CD14-positive monocyte (primary cell): ENCODE data around the gene CACNA2D1. TPM values are rescaled to one million over a fixed set of nuclear protein-coding genes. Genes with fewer than 3 reads are reported as not detected.

Experiments used
- DNase-seq, 3 donors: peaks; one replicate each; pipeline ENCODE4 v3.0.0-alpha.2; 2011 to 2022
- H2AFZ ChIP-seq: 2 replicates; pipeline ENCODE4 v1.6.0; 2012; ENCODE audit warnings: mild to moderate bottlenecking, low read depth, low read length, inconsistent platforms; ENCODE audit not compliant: insufficient read depth, poor library complexity, severe bottlenecking
- H3K27ac ChIP-seq, 2 donors: 1 replicate in 1 of 2; 2 replicates in 1 of 2; pipeline ENCODE4 v1.5.1; 2012 to 2013; ENCODE audit warnings: low read length in 2 of 2, control low read depth in 1 of 2, inconsistent platforms in 1 of 2, low read depth in 1 of 2, mild to moderate bottlenecking in 1 of 2
- H3K27me3 ChIP-seq, 2 donors: one replicate each; pipeline versions ENCODE4 v1.6.0 to v1.6.1; 2011 to 2013; ENCODE audit warnings: low read length in 2 of 2; ENCODE audit not compliant: control insufficient read depth in 2 of 2, insufficient read depth in 2 of 2
- H3K36me3 ChIP-seq, 2 donors: replicated peaks in 1 of 2; 1 replicate in 1 of 2; 2 replicates in 1 of 2; pipeline versions ENCODE4 v1.5.1 to v1.6.1; 2012 to 2013; ENCODE audit warnings: low read length in 2 of 2, control low read depth in 1 of 2, inconsistent platforms in 1 of 2, mild to moderate bottlenecking in 1 of 2; ENCODE audit not compliant: insufficient read depth in 2 of 2, control insufficient read depth in 1 of 2
- H3K4me1 ChIP-seq, 2 donors: 1 replicate in 1 of 2; 2 replicates in 1 of 2; pipeline versions ENCODE4 v1.5.1 to v1.6.1; 2012 to 2013; ENCODE audit warnings: low read length in 2 of 2, control low read depth in 1 of 2, inconsistent platforms in 1 of 2, mild to moderate bottlenecking in 1 of 2, moderate library complexity in 1 of 2; ENCODE audit not compliant: insufficient read depth in 2 of 2, control insufficient read depth in 1 of 2
- H3K4me2 ChIP-seq: replicated peaks from 2 replicates; pipeline ENCODE3; 2012; ENCODE audit warnings: low read length, moderate library complexity, mild to moderate bottlenecking; ENCODE audit not compliant: poor library complexity, severe bottlenecking; ENCODE audit errors: extremely low read depth
- H3K4me3 ChIP-seq, 3 experiments: fragments of 200-600 bp in 1 of 3; sonication (generic) in 1 of 3; replicated peaks in 1 of 3; 1 replicate in 2 of 3; 2 replicates in 1 of 3; pipeline ENCODE4 v1.5.1; 2011 to 2013; ENCODE audit warnings: low read length in 3 of 3, mild to moderate bottlenecking in 3 of 3, control low read depth in 2 of 3, low read depth in 2 of 3, inconsistent platforms in 1 of 3, moderate library complexity in 1 of 3
- H3K79me2 ChIP-seq: 2 replicates; pipeline ENCODE4 v1.6.0; 2012; ENCODE audit warnings: mild to moderate bottlenecking, control low read depth, inconsistent platforms, low read length, moderate library complexity; ENCODE audit not compliant: insufficient read depth
- H3K9ac ChIP-seq: 2 replicates; pipeline ENCODE4 v1.6.0; 2017; ENCODE audit warnings: low read length, mild to moderate bottlenecking; ENCODE audit not compliant: insufficient read depth, poor library complexity, severe bottlenecking
- H3K9me3 ChIP-seq, 2 donors: replicated peaks in 1 of 2; 1 replicate in 1 of 2; 2 replicates in 1 of 2; pipeline versions ENCODE4 v1.5.1 to v1.6.1; 2012 to 2013; ENCODE audit warnings: low read length in 2 of 2, control low read depth in 1 of 2; ENCODE audit not compliant: control insufficient read depth in 1 of 2, insufficient read depth in 1 of 2
- H4K20me1 ChIP-seq: 2 replicates; pipeline ENCODE4 v1.6.0; 2012; ENCODE audit warnings: mild to moderate bottlenecking, low read length, control low read depth, moderate library complexity; ENCODE audit not compliant: insufficient read depth
- H3K27ac Mint-ChIP-seq, 7 donors: one replicate each; pipeline ENCODE4 v1.8.0; 2020; ENCODE audit warnings: mild to moderate bottlenecking in 7 of 7, mixed read lengths in 7 of 7, moderate library complexity in 6 of 7, inconsistent platforms in 2 of 7
- H3K27me3 Mint-ChIP-seq, 3 donors: one replicate each; pipeline ENCODE4 v1.8.0; 2021 to 2022; ENCODE audit warnings: low read depth in 3 of 3, mild to moderate bottlenecking in 3 of 3, mixed read lengths in 3 of 3, moderate library complexity in 3 of 3, inconsistent platforms in 1 of 3
- H3K36me3 Mint-ChIP-seq, 2 donors: one replicate each; pipeline ENCODE4 v1.8.0; 2020; ENCODE audit warnings: mixed read lengths in 2 of 2, inconsistent platforms in 1 of 2, mild to moderate bottlenecking in 1 of 2
- H3K4me1 Mint-ChIP-seq: one replicate; pipeline ENCODE4 v1.8.0; 2020; ENCODE audit warnings: mild to moderate bottlenecking, mixed read lengths
- H3K4me3 Mint-ChIP-seq, 2 donors: one replicate each; pipeline ENCODE4 v1.8.0; 2020; ENCODE audit warnings: mild to moderate bottlenecking in 2 of 2, mixed read lengths in 2 of 2, moderate library complexity in 1 of 2
- H3K9me3 Mint-ChIP-seq, 7 donors: one replicate each; pipeline ENCODE4 v1.8.0; 2020 to 2022; ENCODE audit warnings: mixed read lengths in 7 of 7, mild to moderate bottlenecking in 6 of 7, moderate library complexity in 6 of 7, inconsistent platforms in 2 of 7
- WGBS: methylation state at CpG from one replicate; pipeline ENCODE4 v1.1.5; 2013; ENCODE audit warnings: missing lambda C conversion rate; ENCODE audit not compliant: insufficient coverage; 5-methylcytosine and 5-hydroxymethylcytosine counted together
- intact Hi-C, 2 donors: fragments of 100-400 bp; cut with micrococcal nuclease; formaldehyde crosslinking; loops; one replicate each; pipeline versions ENCODE4 v1.15.0 to v1.15.1; 2023
- polyA plus RNA-seq, 3 donors: library from polyadenylated mRNA; depleted of rRNA in 1 of 3; unstranded in 2 of 3; stranded (reverse) in 1 of 3; fragments of 300-500 nt in 2 of 3; fragments of >200 nt in 1 of 3; fragmentation: Illumina TruSeq in 2 of 3; gene quantifications; 1 replicate in 2 of 3; 2 replicates in 1 of 3; pipeline ENCODE4 v1.2.3, GENCODE V29; 2012 to 2021
- TF ChIP-seq, protein P1 (sequence below): fragments of 200-600 bp; IDR thresholded peaks from one replicate; pipeline ENCODE4 v1.8.0; 2022; ENCODE audit warnings: antibody characterized with exemption, mild to moderate bottlenecking

Gene CACNA2D1
- polyA plus RNA-seq, 3 donors: 0.02 TPM; not detected in 2

- H3K27ac Mint-ChIP-seq: no peak overlapping the region
- peaks cover 0 to 10% (median 3%) of the 10 kb centered on the region in 7 donors for H3K9me3 Mint-ChIP-seq
- peaks cover 0 to 22% of the 10 kb centered on the region in 2 donors for H3K9me3 ChIP-seq
- 3% methylated on average over 17 of the region's 22 CpGs for WGBS
- H3K4me3 Mint-ChIP-seq: peak overlapping the region; percentile 45 to 70
- no peaks in the 10 kb centered on the region for H4K20me1 ChIP-seq
- H3K79me2 ChIP-seq: no peaks in the 10 kb centered on the region
- DNase-seq: no peak
- no peak overlapping the region for H3K27ac ChIP-seq
- peaks cover 0 to 4% of the 10 kb centered on the region in 2 donors for H3K36me3 Mint-ChIP-seq
- peaks cover 38 to 60% (median 51%) of the 10 kb centered on the region in 3 donors for H3K27me3 Mint-ChIP-seq
- H3K9ac ChIP-seq: no peak overlapping the region
- peak overlapping the region in 1 of 3 experiments; percentile 54 for H3K4me3 ChIP-seq
- peaks cover 57 to 79% of the 10 kb centered on the region in 2 donors for H3K27me3 ChIP-seq
- peak overlapping the region; percentile 47 for H2AFZ ChIP-seq
- peaks cover 8% of the 10 kb centered on the region for H3K4me1 Mint-ChIP-seq
- intact Hi-C loops: no loop called here
- peaks cover 0 to 7% of the 10 kb centered on the region in 2 donors for H3K4me1 ChIP-seq
- peak overlapping the region; percentile 42 for H3K4me2 ChIP-seq
- H3K36me3 ChIP-seq: no peaks in the 10 kb centered on the region
- TF ChIP-seq, protein P1, sequence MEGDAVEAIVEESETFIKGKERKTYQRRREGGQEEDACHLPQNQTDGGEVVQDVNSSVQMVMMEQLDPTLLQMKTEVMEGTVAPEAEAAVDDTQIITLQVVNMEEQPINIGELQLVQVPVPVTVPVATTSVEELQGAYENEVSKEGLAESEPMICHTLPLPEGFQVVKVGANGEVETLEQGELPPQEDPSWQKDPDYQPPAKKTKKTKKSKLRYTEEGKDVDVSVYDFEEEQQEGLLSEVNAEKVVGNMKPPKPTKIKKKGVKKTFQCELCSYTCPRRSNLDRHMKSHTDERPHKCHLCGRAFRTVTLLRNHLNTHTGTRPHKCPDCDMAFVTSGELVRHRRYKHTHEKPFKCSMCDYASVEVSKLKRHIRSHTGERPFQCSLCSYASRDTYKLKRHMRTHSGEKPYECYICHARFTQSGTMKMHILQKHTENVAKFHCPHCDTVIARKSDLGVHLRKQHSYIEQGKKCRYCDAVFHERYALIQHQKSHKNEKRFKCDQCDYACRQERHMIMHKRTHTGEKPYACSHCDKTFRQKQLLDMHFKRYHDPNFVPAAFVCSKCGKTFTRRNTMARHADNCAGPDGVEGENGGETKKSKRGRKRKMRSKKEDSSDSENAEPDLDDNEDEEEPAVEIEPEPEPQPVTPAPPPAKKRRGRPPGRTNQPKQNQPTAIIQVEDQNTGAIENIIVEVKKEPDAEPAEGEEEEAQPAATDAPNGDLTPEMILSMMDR: no peak
These were observed 1.0 kb downstream of the CACNA2D1 start for GRCh38 chr7:82442492-82443035.

- Histone ChIP-seq H3K27ac (no peak overlapping the region), H4K20me1 (no peaks in the 10 kb centered on the region), H3K79me2 (no peaks in the 10 kb centered on the region), H3K4me3 (no peak overlapping the region), H3K36me3 (no peaks in the 10 kb centered on the region), H3K4me1 (peaks cover 0 to 7% of the 10 kb centered on the region in 2 donors), H2AFZ (no peak overlapping the region), H3K4me2 (no peak overlapping the region), H3K9ac (no peak overlapping the region), H3K27me3 (peaks cover 60 to 83% of the 10 kb centered on the region in 2 donors), H3K9me3 (peaks cover 0 to 22% of the 10 kb centered on the region in 2 donors)
- TF ChIP-seq, protein P1: no peak
- intact Hi-C loops: no loop called here
- no CpG with 5 or more reads among the region's 9 CpGs for WGBS
- H3K4me1 Mint-ChIP-seq: peaks cover 8% of the 10 kb centered on the region
- peaks cover 0 to 4% of the 10 kb centered on the region in 2 donors for H3K36me3 Mint-ChIP-seq
- H3K27me3 Mint-ChIP-seq: peaks cover 41 to 57% (median 51%) of the 10 kb centered on the region in 3 donors
- no peak overlapping the region for H3K27ac Mint-ChIP-seq
- H3K9me3 Mint-ChIP-seq: peaks cover 0 to 10% (median 3%) of the 10 kb centered on the region in 7 donors
- H3K4me3 Mint-ChIP-seq: peak overlapping the region in 1 of 2 donors; percentile 58
- no peak for DNase-seq
These were observed 1.7 kb downstream of the CACNA2D1 start for GRCh38 chr7:82441669-82442478.
